Panc1 (cell line): ENCODE data around the gene WDR77.

Experiments
- CTCF ChIP-seq: fragments of 450-650 bp; IDR thresholded peaks from 2 replicates; pipeline ENCODE4 v1.5.1; 2017; ENCODE audit warnings: mild to moderate bottlenecking
- SIN3A ChIP-seq: IDR thresholded peaks from 2 replicates; pipeline ENCODE4 v1.6.1; 2012; ENCODE audit warnings: low read depth, mild to moderate bottlenecking, low read length, moderate library complexity, borderline replicate concordance; ENCODE audit not compliant: insufficient read depth
- TF ChIP-seq, protein P1 (sequence below), 2 experiments: IDR thresholded peaks; 2 replicates each; pipeline ENCODE4 v1.6.1; 2011 to 2012; ENCODE audit warnings: low read depth in 2 of 2, control low read depth in 1 of 2, low read length in 1 of 2, mild to moderate bottlenecking in 1 of 2, moderate library complexity in 1 of 2; ENCODE audit not compliant: insufficient read depth in 1 of 2

- TF ChIP-seq CTCF (no peak), SIN3A (no peak)
- TF ChIP-seq, protein P1, sequence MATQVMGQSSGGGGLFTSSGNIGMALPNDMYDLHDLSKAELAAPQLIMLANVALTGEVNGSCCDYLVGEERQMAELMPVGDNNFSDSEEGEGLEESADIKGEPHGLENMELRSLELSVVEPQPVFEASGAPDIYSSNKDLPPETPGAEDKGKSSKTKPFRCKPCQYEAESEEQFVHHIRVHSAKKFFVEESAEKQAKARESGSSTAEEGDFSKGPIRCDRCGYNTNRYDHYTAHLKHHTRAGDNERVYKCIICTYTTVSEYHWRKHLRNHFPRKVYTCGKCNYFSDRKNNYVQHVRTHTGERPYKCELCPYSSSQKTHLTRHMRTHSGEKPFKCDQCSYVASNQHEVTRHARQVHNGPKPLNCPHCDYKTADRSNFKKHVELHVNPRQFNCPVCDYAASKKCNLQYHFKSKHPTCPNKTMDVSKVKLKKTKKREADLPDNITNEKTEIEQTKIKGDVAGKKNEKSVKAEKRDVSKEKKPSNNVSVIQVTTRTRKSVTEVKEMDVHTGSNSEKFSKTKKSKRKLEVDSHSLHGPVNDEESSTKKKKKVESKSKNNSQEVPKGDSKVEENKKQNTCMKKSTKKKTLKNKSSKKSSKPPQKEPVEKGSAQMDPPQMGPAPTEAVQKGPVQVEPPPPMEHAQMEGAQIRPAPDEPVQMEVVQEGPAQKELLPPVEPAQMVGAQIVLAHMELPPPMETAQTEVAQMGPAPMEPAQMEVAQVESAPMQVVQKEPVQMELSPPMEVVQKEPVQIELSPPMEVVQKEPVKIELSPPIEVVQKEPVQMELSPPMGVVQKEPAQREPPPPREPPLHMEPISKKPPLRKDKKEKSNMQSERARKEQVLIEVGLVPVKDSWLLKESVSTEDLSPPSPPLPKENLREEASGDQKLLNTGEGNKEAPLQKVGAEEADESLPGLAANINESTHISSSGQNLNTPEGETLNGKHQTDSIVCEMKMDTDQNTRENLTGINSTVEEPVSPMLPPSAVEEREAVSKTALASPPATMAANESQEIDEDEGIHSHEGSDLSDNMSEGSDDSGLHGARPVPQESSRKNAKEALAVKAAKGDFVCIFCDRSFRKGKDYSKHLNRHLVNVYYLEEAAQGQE (IDR thresholded peaks at IDR 0.05; ENCODE audit: insufficient read depth in 1 of 2, low read depth in 2 of 2, low read length in 1 of 2), result no peak
Measured at GRCh38 chr1:111483166-111483565, 34.1 kb upstream of the WDR77 start.
